Kidney (tissue), 14 donors: ENCODE data around the gene ZNF81. TPM values are rescaled to one million over a fixed set of nuclear protein-coding genes. Genes with fewer than 3 reads are reported as not detected.

Experiments used
- DNase-seq, 5 donors: peaks; one replicate each; pipeline ENCODE4 v3.0.0-alpha.2; 2013 to 2020
- FAIRE-seq: peaks from 2 replicates; lab custom pipeline; 2012; peaks lifted over from hg19 to GRCh38; lab: Jason Lieb, UNC
- H3K27ac ChIP-seq, 2 donors: one replicate each; pipeline ENCODE4 v1.7.0; 2013; ENCODE audit warnings: low read depth in 2 of 2, low read length in 2 of 2, inconsistent platforms in 1 of 2
- H3K27me3 ChIP-seq: one replicate; pipeline ENCODE4 v1.7.1; 2013; ENCODE audit warnings: low read length, inconsistent platforms; ENCODE audit not compliant: control insufficient read depth, insufficient read depth
- H3K36me3 ChIP-seq, 3 donors: one replicate each; pipeline versions ENCODE4 v1.7.0 to v1.7.1; 2013; ENCODE audit warnings: low read length in 3 of 3, control low read depth in 1 of 3, inconsistent platforms in 1 of 3; ENCODE audit not compliant: insufficient read depth in 3 of 3, control insufficient read depth in 2 of 3
- H3K4me1 ChIP-seq, 3 donors: one replicate each; pipeline versions ENCODE4 v1.7.0 to v1.7.1; 2013; ENCODE audit warnings: low read length in 3 of 3, inconsistent platforms in 1 of 3, low read depth in 1 of 3; ENCODE audit not compliant: control insufficient read depth in 2 of 3, insufficient read depth in 2 of 3
- H3K4me3 ChIP-seq, 3 donors: one replicate each; pipeline versions ENCODE4 v1.7.0 to v1.8.1; 2013; ENCODE audit warnings: low read length in 3 of 3, control low read depth in 1 of 3, inconsistent platforms in 1 of 3
- H3K9ac ChIP-seq, 3 donors: one replicate each; pipeline versions ENCODE4 v1.7.0 to v1.7.1; 2013; ENCODE audit warnings: low read length in 3 of 3, control low read depth in 1 of 3, inconsistent platforms in 1 of 3
- H3K9me3 ChIP-seq, 3 donors: one replicate each; pipeline versions ENCODE4 v1.7.0 to v1.7.1; 2013; ENCODE audit warnings: low read length in 3 of 3, control low read depth in 1 of 3, inconsistent platforms in 1 of 3; ENCODE audit not compliant: control insufficient read depth in 2 of 3, insufficient read depth in 1 of 3
- intact Hi-C: fragments of 100-400 bp; cut with DNase I; formaldehyde crosslinking; loops from one replicate; pipeline ENCODE4 v1.11.1; 2022
- polyA plus RNA-seq: library from polyadenylated mRNA; stranded (reverse); fragments of 350-450 nt; fragmentation: Illumina TruSeq; extraction: RNeasy Lipid Tissue Mini Kit (QIAGEN cat#74804); gene quantifications from one replicate; pipeline ENCODE4 v1.2.3, GENCODE V29; 2014; ENCODE audit warnings: low read depth, low replicate concordance; ENCODE audit not compliant: insufficient read depth
- total RNA-seq: library from RNA; stranded (reverse); fragmentation: NEBNext Ultra II Directional; extraction: Animal tissue kit (Norgen Biotek cat#: 25700); gene quantifications from one replicate; pipeline ENCODE4 v1.2.1, GENCODE V29; 2021
- TF ChIP-seq, protein P1 (sequence below): IDR thresholded peaks from 3 replicates; pipeline ENCODE4 v1.5.1; 2012; ENCODE audit warnings: mild to moderate bottlenecking, moderate library complexity, borderline replicate concordance; ENCODE audit not compliant: insufficient read depth; ENCODE audit errors: extremely low read depth
- donor health status: control.
- donor health status: control.
- donor health status: control.
- donor health status: control.
- donor health status: control.
- donor health status: DM: yes; HTN: yes; CAD: no.
- donor health status: Normal renal cell carcinoma (clear cell type).

The ZNF81 gene
- total and polyA plus RNA-seq, 2 donors from 2014 or later: 2.5 to 16.1 TPM

DNA sequence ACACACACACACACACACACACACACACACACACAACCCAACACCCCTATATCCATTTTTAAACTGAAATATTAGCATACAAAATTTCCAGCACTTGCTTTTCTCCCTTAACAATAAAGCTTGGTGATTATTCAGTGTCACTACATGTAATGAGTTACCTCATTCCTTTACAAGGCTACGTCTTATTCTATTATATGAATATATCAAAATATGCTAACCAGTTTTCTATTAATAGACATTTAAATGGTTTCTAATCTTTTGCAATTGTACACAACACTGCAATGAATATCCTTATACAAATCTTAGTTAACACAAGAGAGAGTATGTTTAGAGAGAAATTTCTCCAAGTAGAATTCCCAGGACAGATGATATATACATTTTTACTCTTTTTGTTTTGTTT is 14.2 kb downstream of the ZNF81 start:
- Histone ChIP-seq H3K27ac (no peak overlapping the region), H3K27me3 (no peaks in the 10 kb centered on the region), H3K36me3 (peaks cover 2 to 8% (median 2%) of the 10 kb centered on the region in 3 donors), H3K9me3 (no peaks in the 10 kb centered on the region), H3K4me1 (no peaks in the 10 kb centered on the region), H3K9ac (no peak overlapping the region), H3K4me3 (no peak overlapping the region)
- TF ChIP-seq, protein P1, sequence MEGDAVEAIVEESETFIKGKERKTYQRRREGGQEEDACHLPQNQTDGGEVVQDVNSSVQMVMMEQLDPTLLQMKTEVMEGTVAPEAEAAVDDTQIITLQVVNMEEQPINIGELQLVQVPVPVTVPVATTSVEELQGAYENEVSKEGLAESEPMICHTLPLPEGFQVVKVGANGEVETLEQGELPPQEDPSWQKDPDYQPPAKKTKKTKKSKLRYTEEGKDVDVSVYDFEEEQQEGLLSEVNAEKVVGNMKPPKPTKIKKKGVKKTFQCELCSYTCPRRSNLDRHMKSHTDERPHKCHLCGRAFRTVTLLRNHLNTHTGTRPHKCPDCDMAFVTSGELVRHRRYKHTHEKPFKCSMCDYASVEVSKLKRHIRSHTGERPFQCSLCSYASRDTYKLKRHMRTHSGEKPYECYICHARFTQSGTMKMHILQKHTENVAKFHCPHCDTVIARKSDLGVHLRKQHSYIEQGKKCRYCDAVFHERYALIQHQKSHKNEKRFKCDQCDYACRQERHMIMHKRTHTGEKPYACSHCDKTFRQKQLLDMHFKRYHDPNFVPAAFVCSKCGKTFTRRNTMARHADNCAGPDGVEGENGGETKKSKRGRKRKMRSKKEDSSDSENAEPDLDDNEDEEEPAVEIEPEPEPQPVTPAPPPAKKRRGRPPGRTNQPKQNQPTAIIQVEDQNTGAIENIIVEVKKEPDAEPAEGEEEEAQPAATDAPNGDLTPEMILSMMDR: no peak
- DNase-seq: no peak
- FAIRE-seq: no peak
- intact Hi-C loops: no loop called here

DNA sequence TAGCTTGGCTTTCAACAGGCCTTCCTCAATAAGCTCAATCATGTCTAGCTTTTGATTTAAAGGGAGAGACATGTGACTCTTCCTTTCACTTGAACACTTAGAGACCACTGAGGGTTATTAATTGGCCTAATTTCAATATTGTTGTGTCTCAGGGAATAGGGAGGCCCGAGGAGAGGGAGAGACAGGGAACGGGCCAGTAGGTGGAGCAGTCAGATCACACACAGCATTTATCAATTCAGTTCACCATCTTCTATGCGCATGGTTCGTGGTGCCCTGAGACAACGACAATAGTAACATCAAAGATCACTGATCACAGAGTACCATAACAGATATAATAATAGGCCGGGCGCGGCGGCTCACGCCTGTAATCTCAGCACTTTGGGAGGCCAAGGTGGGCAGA is 17.8 kb downstream of the ZNF81 start:
- H3K27ac ChIP-seq: no peak overlapping the region
- TF ChIP-seq, protein P1: peak; percentile 40
- no peaks in the 10 kb centered on the region for H3K9me3 ChIP-seq
- peaks cover 0 to 8% (median 2%) of the 10 kb centered on the region in 3 donors for H3K36me3 ChIP-seq
- FAIRE-seq (no peak), DNase-seq (peak in 2 of 5 donors; percentile 19 to 43)
- H3K27me3 ChIP-seq: no peaks in the 10 kb centered on the region
- H3K4me1 ChIP-seq: no peaks in the 10 kb centered on the region
- H3K9ac ChIP-seq: no peak overlapping the region
- H3K4me3 ChIP-seq: no peak overlapping the region
- intact Hi-C loops: no loop called here

DNA sequence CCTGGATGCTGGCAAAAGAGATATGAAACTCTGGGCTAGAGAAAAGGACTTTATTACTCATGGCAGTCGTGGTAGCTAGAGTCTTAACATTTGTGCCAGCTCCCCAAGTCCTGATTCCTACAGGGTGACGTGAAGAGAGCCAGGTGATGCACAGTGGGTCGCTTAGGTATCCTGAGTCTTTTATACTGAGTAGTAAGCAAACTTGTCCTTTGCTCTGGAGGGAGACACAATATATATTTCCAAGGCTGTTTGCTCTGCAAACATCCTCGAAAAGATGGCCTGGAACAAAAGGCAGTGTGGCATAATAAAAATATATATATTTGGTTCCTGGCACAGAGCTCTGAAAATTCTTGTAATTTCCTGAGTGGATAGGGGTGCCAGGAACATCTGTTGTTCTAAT is 23.0 kb downstream of the ZNF81 start:
- no peak for FAIRE-seq
- no peak overlapping the region for H3K27ac ChIP-seq
- H3K4me3 ChIP-seq: no peak overlapping the region
- H3K9me3 ChIP-seq: no peaks in the 10 kb centered on the region
- DNase-seq: no peak
- no peaks in the 10 kb centered on the region for H3K27me3 ChIP-seq
- TF ChIP-seq, protein P1: no peak
- intact Hi-C loops: no loop called here
- H3K36me3 ChIP-seq: no peaks in the 10 kb centered on the region
- peaks cover 0 to 4% (median 0%) of the 10 kb centered on the region in 3 donors for H3K4me1 ChIP-seq
- no peak overlapping the region for H3K9ac ChIP-seq

DNA sequence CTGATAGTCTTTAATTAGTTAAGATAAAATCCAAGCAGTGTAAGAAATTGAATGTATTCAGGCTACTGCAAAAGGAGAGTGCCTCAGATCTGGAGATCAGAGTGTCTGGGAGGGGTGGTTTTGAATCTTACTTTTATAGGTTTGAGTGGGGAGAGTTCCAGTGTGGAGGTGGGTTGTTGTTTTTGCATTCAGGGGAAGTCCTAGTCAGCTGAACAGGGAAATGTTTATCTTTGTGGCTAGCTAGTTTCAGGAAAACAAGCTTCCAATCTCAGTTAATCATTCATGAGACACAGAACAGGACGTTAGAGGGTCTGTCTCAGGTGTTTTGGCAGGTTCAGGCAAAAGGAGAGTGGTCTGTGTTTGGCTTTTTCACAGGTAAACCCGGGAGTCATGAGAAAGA is 26.0 kb downstream of the ZNF81 start:
- FAIRE-seq (no peak), DNase-seq (peak in 1 of 5 donors; percentile 12)
- Histone ChIP-seq H3K9ac (no peak overlapping the region), H3K9me3 (no peaks in the 10 kb centered on the region), H3K27me3 (no peaks in the 10 kb centered on the region), H3K4me1 (peaks cover 0 to 4% (median 0%) of the 10 kb centered on the region in 3 donors), H3K27ac (peak overlapping the region; percentile 60 to 63), H3K36me3 (no peaks in the 10 kb centered on the region), H3K4me3 (no peak overlapping the region)
- intact Hi-C loops: no loop called here
- TF ChIP-seq, protein P1: no peak
